ENCODE data around the gene CXXC5. TPM values are rescaled to one million over a fixed set of nuclear protein-coding genes. Genes with fewer than 3 reads are reported as not detected.

Gene CXXC5
- total and polyA plus RNA-seq, 9 of the 15 experiments (the other 6 are each of a cell fraction or from before 2014, with no cell fraction given) = 1.9 to 123 (median 45.8) TPM

GRCh38 chr5:139670369-139671095 lies 22.4 kb downstream of the CXXC5 start (continued):
- TF ChIP-seq CHD7 (IDR thresholded peaks at IDR 0.05; ENCODE audit: low read depth, low read length) (no peak), PHB (CRISPR knock-in tag; IDR thresholded peaks at IDR 0.05) (no peak), CBFA2T2 (conservative IDR thresholded peaks at IDR 0.05) (no peak), FUS (optimal IDR thresholded peaks at IDR 0.05; ENCODE audit: low read depth, low read length) (no peak), EHMT2 (IDR thresholded peaks at IDR 0.05) (no peak), CTCF (IDR thresholded peaks at IDR 0.05 in 2 of 3, conservative IDR thresholded peaks at IDR 0.05 in 1 of 3; ENCODE audit: insufficient read depth in 2 of 3, low read depth in 1 of 3, low read length in 3 of 3) (peak; percentile 58 to 70 (median 61)), GABPB1 (CRISPR knock-in tag; IDR thresholded peaks at IDR 0.05) (no peak), MBD1 (CRISPR knock-in tag; IDR thresholded peaks at IDR 0.05) (no peak), MYBL2 (IDR thresholded peaks at IDR 0.05; ENCODE audit: low read depth) (no peak), MYBL2 (CRISPR knock-in tag; IDR thresholded peaks at IDR 0.05; ENCODE audit: borderline replicate concordance) (no peak), ZNF431 (CRISPR knock-in tag; IDR thresholded peaks at IDR 0.05) (0 out of 2 replicates have a peak, but pooled peaks have one; percentile 41), ATF4 (CRISPR knock-in tag; IDR thresholded peaks at IDR 0.05) (no peak)

All from K562 (cell line).